ENCODE results near the gene PLCL1. TPM values are rescaled to one million over a fixed set of nuclear protein-coding genes. Genes with fewer than 3 reads are reported as not detected.

The PLCL1 gene
- total and polyA plus RNA-seq, 8 donors = 0.38 to 1.5 (median 0.73) TPM

DNA sequence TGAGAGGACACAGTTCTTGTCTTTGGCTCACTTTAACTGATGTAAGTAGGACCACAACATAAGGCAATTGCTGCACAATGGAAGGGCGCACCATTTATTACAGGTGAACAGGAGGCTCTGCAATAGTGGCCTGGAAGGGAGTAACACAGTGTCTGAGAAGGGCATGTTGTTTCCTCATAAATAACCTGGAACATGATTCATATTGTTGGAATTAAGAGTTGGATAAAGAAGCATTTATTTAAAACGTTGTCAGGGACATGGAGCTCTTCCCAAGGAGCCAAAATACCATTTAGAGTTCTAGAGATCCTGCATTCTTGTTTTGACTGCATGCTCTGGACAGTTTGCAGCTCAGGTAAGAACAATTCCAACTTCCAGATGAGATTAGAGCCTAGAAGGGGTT, 110.4 kb downstream of the PLCL1 start:
- intact Hi-C loops (cut with DNase I) = no loop called here
- Histone ChIP-seq H3K27me3 (no peaks in the 10 kb centered on the region), H3K36me3 (no peaks in the 10 kb centered on the region), H3K27ac (no peak overlapping the region), H3K4me3 (no peak overlapping the region), H3K4me1 (peaks cover 0 to 4% (median 3%) of the 10 kb centered on the region in 3 donors), H3K9me3 (no peaks in the 10 kb centered on the region)
- ATAC-seq = no peak
- WGBS, 2 donors = 53 to 60% methylated on average over 2 of the region's 2 CpGs
- no peak for TF ChIP-seq CTCF (IDR thresholded peaks at IDR 0.05)
- DNase-seq = no peak
- FAIRE-seq = no peak

- FAIRE-seq (no peak), ATAC-seq (peak in 1 of 4 donors; percentile 56), DNase-seq (no peak)
- Histone ChIP-seq H3K4me1 (peaks cover 0 to 4% (median 3%) of the 10 kb centered on the region in 3 donors), H3K9me3 (no peaks in the 10 kb centered on the region), H3K4me3 (no peak overlapping the region), H3K36me3 (no peaks in the 10 kb centered on the region), H3K27me3 (no peaks in the 10 kb centered on the region), H3K27ac (no peak overlapping the region)
- 60 to 69% methylated on average over 3 of the region's 3 CpGs for WGBS, 2 donors
- TF ChIP-seq CTCF (IDR thresholded peaks at IDR 0.05) = no peak
- intact Hi-C loops (cut with DNase I) = no loop called here
These were observed 111.3 kb downstream of the PLCL1 start for GRCh38 chr2:197915548-197916265.

DNA sequence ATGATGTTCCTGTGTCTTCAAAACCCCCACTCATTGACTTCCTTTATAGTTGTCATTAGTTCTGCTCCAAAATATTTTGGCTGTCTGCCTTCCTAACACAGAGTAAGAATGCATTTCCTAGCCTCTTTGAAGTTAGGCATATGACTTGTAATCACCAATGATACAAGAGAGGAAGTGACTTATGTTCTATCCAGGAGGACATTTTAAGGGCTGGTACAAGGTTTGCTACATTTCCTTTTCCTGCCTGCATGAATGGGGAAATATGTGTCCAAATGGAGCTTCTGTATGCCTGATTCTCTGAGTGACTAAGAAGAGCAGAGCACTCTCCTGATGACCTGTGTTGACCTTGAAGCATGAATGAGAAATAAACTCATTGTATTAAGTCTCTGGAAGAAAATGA, 115.1 kb downstream of the PLCL1 start:
- TF ChIP-seq CTCF (IDR thresholded peaks at IDR 0.05) = no peak

GRCh38 chr2:197920088-197920487, 115.7 kb downstream of the PLCL1 start:
- intact Hi-C loops (cut with DNase I) = no loop called here
- 62 to 79% methylated on average over 1 of the region's 1 CpG for WGBS, 2 donors

More for the DNA sequence above, 115.1 kb downstream of the PLCL1 start:
- ATAC-seq (no peak), FAIRE-seq (no peak), DNase-seq (no peak)
- Histone ChIP-seq H3K27me3 (no peaks in the 10 kb centered on the region), H3K4me1 (peaks cover 0 to 4% (median 3%) of the 10 kb centered on the region in 3 donors), H3K27ac (no peak overlapping the region), H3K9me3 (no peaks in the 10 kb centered on the region), H3K36me3 (no peaks in the 10 kb centered on the region), H3K4me3 (no peak overlapping the region)
- intact Hi-C loops (cut with DNase I) = no loop called here

More at GRCh38 chr2:197920088-197920487, 115.7 kb downstream of the PLCL1 start:
- ATAC-seq = no peak
- H3K4me3 ChIP-seq = no peak overlapping the region
- TF ChIP-seq CTCF (IDR thresholded peaks at IDR 0.05) = no peak
- no peak overlapping the region for H3K27ac ChIP-seq
- H3K9me3 ChIP-seq = no peaks in the 10 kb centered on the region
- DNase-seq = no peak
- H3K27me3 ChIP-seq = no peaks in the 10 kb centered on the region
- no peaks in the 10 kb centered on the region for H3K36me3 ChIP-seq
- no peak for FAIRE-seq
- H3K4me1 ChIP-seq = peaks cover 0 to 4% (median 3%) of the 10 kb centered on the region in 3 donors
